NCI-H460 (cell line): ENCODE data around the gene STIM1. TPM values are rescaled to one million over a fixed set of nuclear protein-coding genes. Genes with fewer than 3 reads are reported as not detected.
A peak's percentile ranks its signal among the peaks of the same experiment; 100 is the strongest.
"Not testable (repeated sequence)": the region's sequence is repeated elsewhere in the genome, so short reads cannot be mapped to it uniquely, and the experiment has no call there.

ENCODE experiments used
- DNase-seq: peaks from one replicate; pipeline ENCODE4 v3.0.0-alpha.2; 2016; ENCODE audit warnings: low read depth; ENCODE audit errors: extremely low read depth
- polyA plus RNA-seq: library from polyadenylated mRNA; depleted of rRNA; stranded (reverse); fragments of >200 nt; gene quantifications from 2 replicates; pipeline ENCODE4 v1.2.3, GENCODE V29; 2014; cell fraction: nucleus; rRNA removed
- total RNA-seq: library from RNA; depleted of rRNA; stranded (reverse); fragments of >200 nt; shearing (Covaris generic); gene quantifications from 2 replicates; pipeline ENCODE4 v1.2.3, GENCODE V29; 2014; rRNA removed

Gene STIM1
- 11.0 and 11.4 TPM in 2 replicates for total RNA-seq
- polyA plus RNA-seq: 13.5 and 32.4 TPM in 2 replicates

DNA sequence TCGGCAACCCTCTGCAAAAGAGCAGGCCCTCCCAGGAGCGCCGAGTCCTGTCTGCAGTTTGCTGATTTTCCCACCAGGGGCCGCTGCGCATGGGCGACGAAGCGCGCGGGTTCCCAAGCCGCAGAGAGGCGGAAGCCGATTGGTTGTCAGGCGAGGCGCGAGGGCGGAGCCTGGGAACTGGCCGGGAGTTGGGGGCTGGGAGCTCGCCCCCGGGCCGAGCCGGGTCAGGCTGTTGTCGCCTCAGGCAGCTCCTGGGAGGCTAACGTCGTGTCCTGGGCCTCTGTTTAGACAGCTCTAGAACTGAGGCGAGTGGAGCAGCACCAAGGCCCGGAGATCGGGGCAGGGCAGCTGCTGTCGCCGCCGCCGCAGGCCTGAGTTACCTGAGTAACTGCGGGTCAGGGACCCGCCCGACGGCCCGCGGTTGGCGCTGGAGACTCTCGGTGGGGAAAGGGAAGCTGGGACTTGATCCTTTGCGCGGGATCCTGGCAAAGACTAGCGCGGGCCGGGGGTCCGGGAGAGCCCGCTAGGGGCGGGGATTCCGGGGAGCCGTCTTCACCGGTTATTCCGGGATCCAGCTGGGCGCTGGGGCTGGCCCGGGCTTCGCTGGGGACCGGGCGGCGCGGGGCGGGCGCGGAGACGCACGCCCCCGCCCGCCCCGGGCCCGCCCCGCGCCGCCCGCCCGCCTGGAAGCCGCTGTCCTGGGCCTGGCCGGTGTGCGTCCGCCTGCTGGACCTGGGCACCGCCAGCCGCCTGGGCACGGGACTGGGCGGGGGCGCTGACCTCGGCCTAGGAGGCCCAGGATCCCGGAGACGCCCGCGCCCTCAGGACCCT is at the start of gene STIM1:
Gene STIM1, plus strand, starts transcription at position 688 of the 831 bp plus-strand sequence. CDS start 607 bp downstream, outside the sequence.
- DNase-seq: peak; percentile 88

GRCh38 chr11:3807909-3808860 is 47.3 kb upstream of the STIM1 start, which contains the start of gene PGAP2:
PGAP2 (plus strand) TSS chr11:3808560; CDS start chr11:3811260, 2,700 bp downstream.
- peak; percentile 41 for DNase-seq

DNA sequence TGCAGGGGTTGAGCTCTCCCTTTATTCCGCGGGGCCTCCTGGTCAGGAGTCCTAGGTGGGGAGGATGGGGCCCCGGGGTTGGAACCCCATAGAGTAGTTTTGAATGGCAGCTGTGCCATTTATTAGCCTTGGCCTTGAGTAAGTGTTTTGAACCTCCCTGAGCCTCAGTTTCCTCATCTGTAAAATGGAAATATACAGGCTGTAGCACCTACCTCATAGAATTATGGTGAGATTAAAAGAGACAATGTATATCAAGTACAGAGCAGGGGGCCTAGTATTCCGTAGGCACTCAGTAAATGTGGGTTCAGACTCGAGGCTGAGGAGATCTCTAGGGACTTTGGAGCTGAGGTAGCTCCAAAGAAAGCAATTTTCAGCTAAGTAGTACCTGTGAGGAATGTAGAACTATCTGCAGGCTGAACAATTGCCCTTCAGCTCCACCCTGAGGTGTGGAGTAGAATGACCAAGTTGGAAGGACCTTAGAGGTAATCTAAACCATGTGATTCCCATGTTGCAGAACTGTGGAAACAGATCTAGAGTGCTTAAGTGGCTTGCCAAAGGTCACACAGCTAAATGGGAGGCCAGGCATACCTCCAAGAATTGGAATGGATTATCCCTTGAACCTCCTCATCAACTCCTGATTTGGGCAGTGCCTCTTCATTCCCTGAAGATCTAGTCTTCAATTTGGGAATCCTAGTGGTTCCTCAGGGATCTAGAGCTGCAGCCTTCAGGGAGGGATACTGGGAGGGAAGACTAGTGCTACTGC is 46.4 kb upstream of the STIM1 start:
- peak; percentile 31 for DNase-seq

DNA sequence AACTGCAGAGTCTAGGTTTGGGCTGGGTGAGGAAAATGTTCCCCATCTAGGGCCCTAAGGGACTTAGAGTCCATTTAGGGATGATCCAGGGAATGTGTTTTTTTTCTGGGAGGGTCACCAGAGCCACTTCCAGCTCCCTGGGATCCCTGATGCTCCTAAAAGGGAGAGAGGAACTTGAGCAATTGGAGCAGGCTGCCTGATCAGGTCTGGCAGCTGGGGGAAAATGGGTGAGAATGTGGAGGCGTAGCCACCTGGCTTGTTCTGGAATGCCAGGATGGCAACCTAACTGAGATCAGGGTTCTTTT is 45.9 kb upstream of the STIM1 start:
- no peak for DNase-seq

- DNase-seq: no peak
Observed at GRCh38 chr11:3810446-3810845, 45.0 kb upstream of the STIM1 start.

DNA sequence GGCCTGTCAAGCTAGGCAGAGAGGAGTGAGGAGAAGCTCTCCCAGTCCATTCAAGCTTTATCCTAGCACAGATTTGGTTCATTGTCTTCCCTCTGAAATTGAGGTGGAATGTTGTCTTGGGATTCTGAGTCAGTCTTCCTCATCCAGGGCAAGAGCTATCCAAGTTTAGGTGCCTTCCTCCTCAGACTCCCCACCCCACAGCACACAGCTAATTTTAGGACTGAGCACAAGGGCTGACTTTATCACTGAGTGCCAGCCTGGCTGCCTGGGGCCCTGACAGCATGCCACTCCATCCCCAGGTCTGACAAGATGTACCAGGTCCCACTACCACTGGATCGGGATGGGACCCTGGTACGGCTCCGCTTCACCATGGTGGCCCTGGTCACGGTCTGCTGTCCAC is 44.5 kb upstream of the STIM1 start:
- DNase-seq: no peak

DNA sequence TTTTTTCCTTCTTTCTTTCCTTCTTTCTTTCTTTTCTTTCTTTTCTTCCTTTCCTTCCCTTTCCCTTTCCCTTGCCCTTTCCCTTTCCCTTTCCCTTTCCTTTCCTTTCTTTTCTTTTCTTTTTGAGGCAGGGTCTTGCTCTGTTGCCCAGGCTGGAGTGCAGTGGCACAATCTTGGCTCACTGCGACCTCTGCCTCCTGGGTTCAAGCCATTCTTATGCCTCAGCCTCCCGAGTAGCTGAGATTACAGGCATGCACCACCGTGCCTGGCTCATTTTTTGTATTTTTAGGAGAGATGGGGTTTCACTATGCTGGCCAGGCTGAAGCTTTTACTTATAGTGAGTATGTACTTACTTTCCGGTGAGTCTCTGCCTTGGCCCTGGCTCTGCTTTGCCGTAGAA is 40.6 kb upstream of the STIM1 start:
- not testable (repeated sequence) for DNase-seq

- no peak for DNase-seq
Observed at GRCh38 chr11:3815845-3816244, 39.6 kb upstream of the STIM1 start.

DNA sequence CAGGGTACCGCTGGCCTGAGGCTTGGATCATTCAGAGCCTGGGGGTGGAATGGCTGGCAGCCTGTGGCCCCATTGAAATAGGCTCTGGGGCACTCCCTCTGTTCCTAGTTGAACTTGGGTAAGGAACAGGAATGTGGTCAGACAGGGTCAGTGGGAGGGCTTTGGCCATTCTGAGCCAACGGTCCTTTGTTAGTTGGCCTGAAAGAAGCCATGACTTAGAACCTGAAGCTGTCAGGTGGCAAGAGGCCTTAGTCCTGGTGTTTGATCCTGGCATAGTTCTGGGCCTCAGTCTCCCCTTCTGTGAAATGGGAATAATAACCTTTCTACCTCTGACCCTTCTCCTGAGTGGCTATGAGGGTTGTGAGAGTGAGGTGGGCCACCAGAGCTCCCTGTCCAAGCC is 38.8 kb upstream of the STIM1 start:
- no peak for DNase-seq

- DNase-seq: no peak
Observed at GRCh38 chr11:3817181-3817800, 38.2 kb upstream of the STIM1 start.

DNA sequence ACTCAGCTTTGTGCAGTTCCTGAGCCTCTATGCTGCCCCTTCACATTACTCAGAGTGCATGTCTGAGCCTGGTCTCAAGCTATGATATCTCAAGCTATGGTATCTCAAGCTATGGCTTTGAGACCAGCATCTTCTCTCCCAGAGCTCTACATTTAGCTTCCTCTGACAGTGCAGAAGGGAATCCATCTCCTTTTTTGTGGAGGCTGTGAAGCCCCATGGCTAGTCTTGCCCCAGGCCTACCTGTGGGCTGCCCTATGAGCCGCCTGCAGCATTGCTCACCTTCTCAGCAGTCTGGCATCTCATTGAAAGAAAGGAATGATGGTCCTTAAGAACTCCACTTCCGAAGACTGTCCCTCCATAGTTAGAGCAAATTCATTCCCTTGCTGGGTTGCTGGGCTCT is 34.5 kb upstream of the STIM1 start:
- DNase-seq: no peak

- DNase-seq: no peak
Observed at GRCh38 chr11:3822312-3822711, 33.2 kb upstream of the STIM1 start.

- DNase-seq: no peak
Observed at GRCh38 chr11:3823303-3823702, 32.2 kb upstream of the STIM1 start.

GRCh38 chr11:3823762-3824506 is 31.5 kb upstream of the STIM1 start:
- DNase-seq: no peak

DNA sequence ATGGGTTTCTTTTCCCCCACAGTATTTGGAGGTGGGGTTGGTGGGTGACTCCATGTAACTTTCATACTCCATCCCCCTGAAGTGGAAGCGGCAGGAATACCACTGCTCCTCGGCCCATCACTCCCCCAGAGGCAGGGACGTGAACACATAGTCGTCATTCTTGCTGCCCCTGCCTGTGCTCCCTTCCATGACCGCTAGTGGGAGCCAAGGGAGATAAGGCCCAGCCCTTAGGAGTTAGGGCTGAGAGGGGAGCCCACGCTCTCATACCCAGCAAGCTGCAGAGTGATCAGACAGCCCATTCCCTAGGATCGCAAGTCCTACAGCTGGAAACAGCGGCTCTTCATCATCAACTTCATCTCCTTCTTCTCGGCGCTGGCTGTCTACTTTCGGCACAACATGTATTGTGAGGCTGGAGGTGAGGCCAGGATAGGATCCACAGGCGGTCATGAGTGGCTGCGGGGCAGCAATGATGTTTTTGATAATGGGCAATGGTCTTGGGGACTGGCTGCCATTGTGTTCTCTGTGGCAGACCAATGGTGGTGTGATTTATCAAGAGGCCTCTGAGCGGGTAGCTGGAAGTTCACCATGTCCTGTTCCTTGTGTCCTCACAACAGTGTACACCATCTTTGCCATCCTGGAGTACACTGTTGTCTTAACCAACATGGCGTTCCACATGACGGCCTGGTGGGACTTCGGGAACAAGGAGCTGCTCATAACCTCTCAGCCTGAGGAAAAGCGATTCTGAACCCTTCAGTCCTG is 30.6 kb upstream of the STIM1 start:
- peak; percentile 58 for DNase-seq

- no peak for DNase-seq
Observed at GRCh38 chr11:3825473-3826154, 29.9 kb upstream of the STIM1 start.

GRCh38 chr11:3826721-3827120 is 28.7 kb upstream of the STIM1 start:
- DNase-seq: no peak
